ENCODE measurements around the gene MCRS1.

The MCRS1 gene

GRCh38 chr12:49582201-49582600 lies 14.3 kb upstream of the MCRS1 start:
- no peak for DNase-seq

- peak; percentile 15 to 48 for DNase-seq
Measured at GRCh38 chr12:49580572-49581535, 12.9 kb upstream of the MCRS1 start.

GRCh38 chr12:49578471-49579112 lies 10.7 kb upstream of the MCRS1 start:
- DNase-seq, result no peak

- DNase-seq, result no peak
Measured at GRCh38 chr12:49577589-49578315, 9.8 kb upstream of the MCRS1 start.

GRCh38 chr12:49568442-49569162 lies 660 bp upstream of the MCRS1 start:
- DNase-seq, result peak in 1 of 2 experiments; percentile 44

- DNase-seq, result no peak
Measured at GRCh38 chr12:49567302-49567610, 686 bp downstream of the MCRS1 start.

- no peak for DNase-seq
Measured at GRCh38 chr12:49566361-49566760, 1.6 kb downstream of the MCRS1 start.

- no peak for DNase-seq
Measured at GRCh38 chr12:49565406-49566265, 2.3 kb downstream of the MCRS1 start.

GRCh38 chr12:49564686-49565405 lies 3.1 kb downstream of the MCRS1 start:
- DNase-seq, result no peak

- DNase-seq, result no peak
Measured at GRCh38 chr12:49563951-49564685, 3.8 kb downstream of the MCRS1 start.

GRCh38 chr12:49562831-49563230 lies 5.1 kb downstream of the MCRS1 start:
- no peak for DNase-seq

GRCh38 chr12:49562233-49562632 lies 5.7 kb downstream of the MCRS1 start:
- DNase-seq, result no peak

- DNase-seq, result no peak
Measured at GRCh38 chr12:49560695-49561094, 7.2 kb downstream of the MCRS1 start.

- no peak for DNase-seq
Measured at GRCh38 chr12:49559011-49559675, 8.8 kb downstream of the MCRS1 start.

- no peak for DNase-seq
Measured at GRCh38 chr12:49558526-49558925, 9.4 kb downstream of the MCRS1 start.

GRCh38 chr12:49557917-49558215 lies 10.1 kb downstream of the MCRS1 start:
- DNase-seq, result no peak

GRCh38 chr12:49557187-49557916 lies 10.6 kb downstream of the MCRS1 start:
- no peak for DNase-seq

- no peak for DNase-seq
Measured at GRCh38 chr12:49556391-49557186, 11.4 kb downstream of the MCRS1 start.
